Stimulated activated CD4-positive, alpha-beta T cell treated with anti-CD3 and anti-CD28 coated beads, Interleukin-15, amount 100 ng/mL, for 24 hours (primary cell): ENCODE measurements around the gene HSD17B8.

Experiments
- DNase-seq: peaks from one replicate; pipeline ENCODE4 v3.0.0-alpha.2; 2020

The HSD17B8 gene

GRCh38 chr6:33192671-33193602, 11.5 kb upstream of the HSD17B8 start:
- peak; percentile 47 for DNase-seq

GRCh38 chr6:33193619-33194018, 10.8 kb upstream of the HSD17B8 start:
- DNase-seq = no peak

DNA sequence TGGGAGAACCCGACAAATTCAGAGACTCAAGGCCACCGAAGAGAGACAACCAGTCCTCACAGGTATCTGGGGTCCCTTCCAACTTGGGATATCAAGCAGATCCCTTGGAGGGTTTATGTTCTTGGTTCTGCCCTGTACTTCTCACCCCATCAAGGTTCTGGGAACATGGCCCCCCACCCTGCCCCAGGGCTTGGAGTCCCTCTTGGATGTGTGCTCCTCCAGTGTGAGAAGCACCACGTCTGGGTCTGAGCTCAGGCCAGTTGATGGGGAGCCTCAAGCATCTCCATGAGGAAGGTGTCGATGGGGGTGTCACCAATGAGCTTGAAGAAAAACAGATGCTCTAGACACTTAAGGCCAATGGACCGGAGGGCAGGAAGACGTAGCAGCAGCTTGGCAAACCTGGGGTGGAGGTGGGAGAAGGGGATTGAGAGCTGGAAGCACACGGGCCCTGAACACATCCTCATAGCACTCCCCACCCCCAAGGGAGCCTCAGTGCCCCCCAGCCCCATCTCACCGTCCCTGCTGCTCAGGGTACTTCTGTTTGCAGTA, 9.9 kb upstream of the HSD17B8 start:
- DNase-seq = no peak

DNA sequence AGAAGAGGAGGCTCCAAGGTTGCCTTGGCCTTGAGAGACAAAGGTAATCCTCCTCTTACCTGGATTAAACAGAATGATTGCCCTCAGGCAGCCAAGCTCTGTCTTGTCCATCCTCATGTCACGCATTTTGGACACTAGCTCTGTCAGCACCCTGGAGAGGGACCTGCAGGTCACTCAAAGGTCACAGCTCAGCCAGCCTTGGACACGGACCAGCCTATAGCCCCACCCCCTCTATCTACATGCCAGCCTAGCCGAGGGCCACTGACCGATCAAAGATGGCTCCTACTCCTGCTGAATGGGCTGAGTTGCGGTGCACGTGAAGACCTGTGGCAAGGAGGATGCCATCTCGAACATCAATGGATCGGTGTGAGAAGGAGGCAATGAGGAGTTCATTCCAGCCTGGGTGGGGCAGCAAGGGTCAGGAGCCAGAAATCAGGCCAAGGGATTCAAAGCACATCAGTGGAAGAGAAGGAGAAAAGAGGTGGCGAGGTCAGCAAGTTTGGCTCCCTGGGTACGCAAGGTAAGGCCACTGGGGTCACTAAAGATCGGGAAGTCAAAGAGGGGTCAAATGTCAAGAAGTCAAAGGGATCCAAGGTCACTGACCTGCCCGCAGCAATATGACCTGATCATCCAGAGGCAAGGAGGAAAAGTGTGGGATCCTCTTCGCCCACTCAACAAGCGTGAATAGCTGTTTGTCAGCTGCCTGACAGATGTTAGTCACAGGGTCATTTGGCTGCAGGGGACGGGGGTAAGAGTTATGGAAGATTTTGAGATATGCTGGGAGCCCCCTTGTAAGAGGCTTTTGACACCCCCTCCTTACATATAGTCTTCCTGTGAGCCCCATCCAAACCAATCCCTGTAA, 8.9 kb upstream of the HSD17B8 start:
- no peak for DNase-seq

DNA sequence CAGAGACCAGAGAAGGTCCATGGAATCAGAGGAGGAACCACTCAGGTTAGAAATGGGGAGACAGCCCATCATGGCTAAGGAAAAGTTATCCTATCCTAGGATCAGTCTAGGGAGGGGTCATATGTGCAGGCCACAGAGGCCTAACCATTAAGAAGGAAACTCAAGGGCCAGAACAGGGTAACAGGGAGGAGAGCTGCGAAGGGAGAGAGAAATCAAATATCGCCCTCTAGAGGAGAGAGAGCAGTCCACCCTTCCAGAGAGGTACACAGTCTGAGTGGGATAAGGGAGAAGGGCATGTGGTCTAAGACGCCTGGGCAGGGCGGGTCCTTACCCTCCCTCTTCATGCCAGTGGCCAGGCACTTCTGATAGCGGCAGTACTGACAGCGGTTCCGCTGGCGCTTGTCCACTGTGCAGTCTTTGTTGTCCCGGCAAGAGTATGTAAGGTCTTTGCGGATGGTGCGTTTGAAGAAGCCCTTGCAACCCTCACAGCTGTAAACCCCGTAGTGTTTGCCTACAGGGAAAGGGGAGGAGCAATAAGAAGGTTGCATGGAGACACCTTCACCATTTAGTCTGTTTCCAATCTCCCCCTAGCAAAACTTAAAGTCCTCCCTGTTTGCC, 6.9 kb upstream of the HSD17B8 start:
- no peak for DNase-seq

DNA sequence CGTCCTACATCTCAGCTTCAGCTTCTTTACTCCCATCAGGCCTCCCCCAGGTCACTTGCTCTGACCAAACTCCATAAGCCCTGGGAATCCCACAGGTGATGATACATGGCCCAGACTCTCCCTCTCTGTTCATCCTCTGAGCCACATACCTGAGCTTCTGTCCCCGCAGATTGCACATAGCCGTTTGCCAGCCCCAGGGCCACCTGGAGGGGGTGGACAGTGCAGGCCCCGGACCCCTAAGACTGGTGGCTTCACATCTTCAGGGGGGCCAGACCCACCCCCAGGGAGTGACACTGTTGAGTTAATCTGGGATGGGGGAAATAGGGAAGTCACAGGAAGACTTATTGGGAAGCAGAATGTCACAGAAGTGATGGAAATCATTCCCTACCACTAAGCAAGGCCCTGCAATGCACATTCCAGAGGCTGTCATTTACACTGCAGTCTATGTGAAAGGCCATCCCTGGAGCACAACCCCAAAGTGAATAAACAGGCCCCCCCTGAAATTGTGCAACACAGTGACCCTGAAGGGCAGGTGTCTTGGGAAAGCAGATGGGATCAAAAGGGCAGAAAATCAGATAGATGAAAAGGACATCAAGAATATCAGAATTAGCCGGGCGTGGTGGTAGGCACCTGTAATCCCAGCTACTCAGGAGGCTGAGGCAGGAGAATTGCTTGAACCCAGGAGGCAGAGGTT, 6.1 kb upstream of the HSD17B8 start:
- DNase-seq = no peak

DNA sequence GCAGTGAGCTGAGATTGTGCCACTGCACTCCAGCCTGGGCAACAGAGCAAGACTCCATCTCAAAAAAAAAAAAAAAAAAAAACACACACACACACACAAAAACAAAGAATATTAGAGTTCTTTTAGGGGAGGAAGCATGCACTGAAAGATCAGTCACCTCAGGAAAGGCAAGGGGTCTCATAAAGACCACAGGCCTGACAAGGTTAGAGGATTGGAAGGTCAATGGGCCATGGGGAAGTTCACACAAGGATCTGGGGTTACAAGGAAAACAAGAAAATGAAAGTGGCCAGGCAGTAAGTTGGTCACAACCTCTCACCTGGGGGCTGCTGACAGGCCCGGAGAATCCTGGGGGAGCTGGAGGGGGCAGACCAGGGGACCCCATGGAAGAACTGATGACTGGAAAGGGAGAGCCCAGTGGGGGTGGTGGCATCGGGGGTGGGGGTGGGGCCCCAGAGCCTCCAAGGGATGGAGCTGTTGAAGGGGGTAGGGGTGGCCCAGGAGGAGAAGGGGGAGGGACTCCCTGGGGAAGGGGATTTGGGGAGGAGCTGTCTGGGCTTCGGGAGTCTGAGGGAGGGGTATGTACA, 5.5 kb upstream of the HSD17B8 start:
- DNase-seq = no peak

- peak; percentile 88 for DNase-seq
Measured at GRCh38 chr6:33199687-33200218, 4.7 kb upstream of the HSD17B8 start.

GRCh38 chr6:33200219-33201146, 4.0 kb upstream of the HSD17B8 start, which contains the start of the genes RXRB and SLC39A7:
RXRB (minus strand) TSS chr6:33200665; CDS start chr6:33200476, 189 bp downstream.
SLC39A7 (plus strand) TSS chr6:33200867; CDS start chr6:33201246, 379 bp downstream.
- peak; percentile 99 for DNase-seq

- DNase-seq = no peak
Measured at GRCh38 chr6:33201147-33201545, 3.3 kb upstream of the HSD17B8 start.

- DNase-seq = no peak
Measured at GRCh38 chr6:33201935-33202334, 2.5 kb upstream of the HSD17B8 start.

DNA sequence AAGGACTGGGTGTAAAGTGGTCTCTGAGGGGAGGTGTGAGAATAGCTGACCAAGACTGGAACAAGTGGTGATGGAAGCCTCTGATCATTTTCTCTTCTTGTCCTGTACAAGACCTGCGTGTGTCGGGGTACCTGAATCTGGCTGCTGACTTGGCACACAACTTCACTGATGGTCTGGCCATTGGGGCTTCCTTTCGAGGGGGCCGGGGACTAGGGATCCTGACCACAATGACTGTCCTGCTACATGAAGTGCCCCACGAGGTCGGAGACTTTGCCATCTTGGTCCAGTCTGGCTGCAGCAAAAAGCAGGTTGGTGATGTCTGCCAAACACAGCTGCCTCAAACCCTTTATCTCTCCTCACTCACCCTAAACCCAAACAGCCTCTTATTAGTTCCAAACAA, 1.7 kb upstream of the HSD17B8 start:
- no peak for DNase-seq

- no peak for DNase-seq
Measured at GRCh38 chr6:33203443-33204164, 851 bp upstream of the HSD17B8 start.

DNA sequence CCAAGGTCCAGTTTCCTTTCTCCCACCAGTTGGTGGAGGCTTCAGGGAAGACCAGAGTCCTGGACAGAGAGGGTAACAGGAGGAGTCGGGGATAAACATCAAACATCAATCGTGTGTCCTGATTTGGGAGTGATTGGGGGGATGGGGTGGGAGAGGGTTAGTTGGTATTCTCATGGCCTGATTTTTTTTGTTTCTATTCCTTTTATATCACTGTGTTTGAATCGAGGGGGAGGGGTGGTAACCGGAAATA, 365 bp upstream of the HSD17B8 start:
- no peak for DNase-seq

DNA sequence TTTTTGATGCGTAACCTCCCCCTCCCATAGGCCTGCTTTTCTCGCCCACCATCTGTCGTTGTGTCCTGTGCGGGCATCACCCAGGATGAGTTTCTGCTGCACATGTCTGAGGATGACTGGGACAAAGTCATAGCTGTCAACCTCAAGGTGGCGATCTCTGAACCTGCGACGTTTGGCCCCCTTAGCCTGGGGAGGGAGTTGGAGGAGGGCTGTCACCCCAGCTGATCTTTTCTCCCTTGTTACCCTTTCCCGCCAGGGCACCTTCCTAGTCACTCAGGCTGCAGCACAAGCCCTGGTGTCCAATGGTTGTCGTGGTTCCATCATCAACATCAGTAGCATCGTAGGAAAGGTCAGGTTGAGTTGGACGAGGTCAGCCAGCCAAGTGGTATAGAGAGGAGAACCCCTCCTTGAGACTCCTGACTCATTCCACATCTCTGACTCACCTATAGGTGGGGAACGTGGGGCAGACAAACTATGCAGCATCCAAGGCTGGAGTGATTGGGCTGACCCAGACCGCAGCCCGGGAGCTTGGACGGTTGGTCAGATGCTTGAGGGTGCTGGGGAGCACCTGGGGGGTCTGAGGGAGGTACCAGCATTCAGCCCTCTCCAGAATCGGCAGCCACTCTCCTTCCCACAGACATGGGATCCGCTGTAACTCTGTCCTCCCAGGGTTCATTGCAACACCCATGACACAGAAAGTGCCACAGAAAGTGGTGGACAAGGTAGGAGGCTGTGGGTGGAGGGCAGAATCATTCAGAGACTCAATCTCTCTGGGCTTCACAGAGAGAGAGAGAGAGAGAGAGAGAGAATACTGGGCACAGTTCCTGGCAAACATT, 954 bp downstream of the HSD17B8 start:
- DNase-seq = peak; percentile 64

DNA sequence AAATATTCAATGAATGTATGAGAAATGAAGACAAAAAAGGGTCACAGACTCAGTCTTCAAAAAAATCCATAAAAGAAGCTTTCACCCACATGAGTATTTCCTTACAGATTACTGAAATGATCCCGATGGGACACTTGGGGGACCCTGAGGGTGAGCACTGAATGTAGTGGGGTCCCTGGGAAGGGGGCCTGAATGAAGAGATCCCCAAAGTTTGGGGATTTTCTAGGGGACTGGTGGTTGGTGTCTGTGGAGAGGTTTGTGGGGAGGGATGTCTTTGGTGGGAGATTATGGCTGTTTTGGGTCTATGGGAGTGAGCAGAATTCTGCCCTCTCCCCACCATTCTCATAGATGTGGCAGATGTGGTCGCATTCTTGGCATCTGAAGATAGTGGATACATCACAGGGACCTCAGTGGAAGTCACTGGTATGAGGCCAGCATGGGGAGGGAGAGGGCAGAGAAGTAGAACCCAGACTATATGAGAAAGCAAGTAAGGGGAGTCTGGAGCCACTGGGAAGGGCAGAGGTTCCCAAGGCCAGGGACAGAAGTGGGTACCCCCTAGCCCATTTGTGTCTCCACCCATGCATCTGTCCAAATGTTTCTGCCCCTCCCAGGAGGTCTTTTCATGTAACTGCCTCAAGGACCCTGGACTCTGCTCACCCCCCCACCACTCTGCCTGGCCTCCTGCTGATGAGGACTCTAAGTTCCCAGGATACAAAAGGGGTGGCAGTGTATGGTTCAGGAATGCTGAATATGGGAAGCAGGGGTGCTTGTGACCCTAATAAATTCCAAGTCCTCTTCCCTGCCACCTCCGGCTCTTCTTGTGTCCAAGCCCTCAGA, 1.8 kb downstream of the HSD17B8 start:
- DNase-seq = no peak

DNA sequence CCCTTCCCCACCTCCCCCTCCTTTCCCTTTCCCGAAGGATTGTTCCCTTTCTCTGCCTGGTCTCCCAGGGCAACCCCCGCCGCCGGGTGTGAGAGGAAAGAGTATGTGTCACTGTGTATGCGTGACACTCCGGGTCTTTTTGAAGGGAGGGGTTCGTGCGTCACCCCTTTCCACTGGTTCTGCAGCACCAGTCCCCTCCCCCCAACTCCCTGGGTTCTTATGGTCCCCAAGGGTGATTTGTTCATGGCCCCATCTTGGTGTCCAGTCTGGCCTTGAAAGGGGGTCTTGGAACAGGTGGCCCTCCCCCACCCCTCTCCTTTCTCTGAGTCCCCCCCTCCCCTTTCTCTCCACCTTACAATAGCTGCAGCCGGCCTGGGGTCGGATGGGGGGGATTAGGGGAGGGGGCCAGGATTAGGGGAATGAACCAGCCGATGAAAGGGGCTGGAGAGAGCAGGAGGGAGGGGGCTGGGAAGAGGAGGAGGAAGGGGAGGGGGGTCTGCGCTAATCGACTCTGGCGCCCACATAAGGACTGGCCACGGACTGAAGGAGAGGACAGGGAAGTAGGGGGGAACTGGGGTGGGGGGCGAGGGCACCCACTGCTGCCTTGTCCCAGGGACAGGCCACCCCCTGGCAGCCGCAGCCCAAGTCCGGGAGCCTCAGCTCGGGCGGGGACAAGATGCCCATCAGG, 2.6 kb downstream of the HSD17B8 start:
- DNase-seq = no peak
